Kidney epithelial cell (primary cell): Measurements from ENCODE around the gene ITPK1. TPM values are rescaled to one million over a fixed set of nuclear protein-coding genes. Genes with fewer than 3 reads are reported as not detected.

Experiments
- DNase-seq: peaks from one replicate; pipeline ENCODE4 v3.0.0-alpha.2; 2010; ENCODE audit warnings: low read depth
- H3K27me3 ChIP-seq: 2 replicates; pipeline ENCODE4 v1.6.0; 2011; ENCODE audit warnings: low read length; ENCODE audit not compliant: control insufficient read depth, insufficient read depth
- H3K36me3 ChIP-seq: 2 replicates; pipeline ENCODE4 v1.5.1; 2011; ENCODE audit warnings: low read length; ENCODE audit not compliant: control insufficient read depth, insufficient read depth
- H3K4me3 ChIP-seq: 2 replicates; pipeline ENCODE4 v1.5.1; 2011; ENCODE audit warnings: low read depth, mild to moderate bottlenecking, control low read depth, low read length
- total RNA-seq: library from RNA; depleted of rRNA; stranded (reverse); fragments of >200 nt; gene quantifications from 2 replicates; pipeline ENCODE4 v1.2.3, GENCODE V29; 2015
- TF ChIP-seq, protein P1 (sequence below): IDR thresholded peaks from 2 replicates; pipeline ENCODE4 v1.5.1; 2011; ENCODE audit warnings: mild to moderate bottlenecking, moderate library complexity, low read length, control low read depth, inconsistent platforms; ENCODE audit not compliant: insufficient read depth, poor library complexity, severe bottlenecking

ITPK1 gene
- total RNA-seq, 1 donor from 2014 or later: 21.3 TPM

DNA sequence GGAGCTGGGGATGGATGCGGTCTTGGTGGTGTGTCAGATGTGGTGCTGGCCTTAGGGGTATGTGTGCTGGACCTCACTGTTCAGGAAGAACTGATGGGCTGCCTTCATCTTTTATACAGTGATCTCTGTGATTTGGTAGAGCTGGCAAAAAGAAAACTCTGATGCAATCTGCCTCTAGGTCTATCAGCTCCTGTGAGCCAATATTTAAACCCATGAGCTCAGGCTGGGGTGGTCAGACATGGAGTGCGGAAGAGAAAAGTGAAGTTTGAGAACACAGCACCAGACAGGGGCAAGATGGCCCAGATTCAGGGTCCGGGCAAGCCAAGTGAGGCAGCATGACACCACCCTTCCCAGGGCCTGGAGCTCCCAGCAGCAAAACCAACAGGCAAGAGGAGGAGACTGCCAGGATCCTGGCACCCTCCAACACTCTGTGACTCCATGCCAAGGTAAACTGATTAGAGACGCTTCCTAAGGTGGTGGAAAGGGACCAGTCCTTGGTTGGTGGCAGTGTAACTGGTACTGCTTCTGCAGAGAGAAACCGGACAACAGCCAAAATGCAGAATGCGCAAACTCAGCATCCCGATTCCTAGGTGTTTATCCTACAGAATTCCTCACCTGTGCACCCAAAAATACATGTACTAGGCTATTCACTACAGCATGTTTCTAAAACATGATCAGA is 110.5 kb downstream of the ITPK1 start:
- no peak for DNase-seq
- Histone ChIP-seq H3K4me3 (no peak overlapping the region), H3K36me3 (no peaks in the 10 kb centered on the region), H3K27me3 (no peaks in the 10 kb centered on the region)
- TF ChIP-seq, protein P1, sequence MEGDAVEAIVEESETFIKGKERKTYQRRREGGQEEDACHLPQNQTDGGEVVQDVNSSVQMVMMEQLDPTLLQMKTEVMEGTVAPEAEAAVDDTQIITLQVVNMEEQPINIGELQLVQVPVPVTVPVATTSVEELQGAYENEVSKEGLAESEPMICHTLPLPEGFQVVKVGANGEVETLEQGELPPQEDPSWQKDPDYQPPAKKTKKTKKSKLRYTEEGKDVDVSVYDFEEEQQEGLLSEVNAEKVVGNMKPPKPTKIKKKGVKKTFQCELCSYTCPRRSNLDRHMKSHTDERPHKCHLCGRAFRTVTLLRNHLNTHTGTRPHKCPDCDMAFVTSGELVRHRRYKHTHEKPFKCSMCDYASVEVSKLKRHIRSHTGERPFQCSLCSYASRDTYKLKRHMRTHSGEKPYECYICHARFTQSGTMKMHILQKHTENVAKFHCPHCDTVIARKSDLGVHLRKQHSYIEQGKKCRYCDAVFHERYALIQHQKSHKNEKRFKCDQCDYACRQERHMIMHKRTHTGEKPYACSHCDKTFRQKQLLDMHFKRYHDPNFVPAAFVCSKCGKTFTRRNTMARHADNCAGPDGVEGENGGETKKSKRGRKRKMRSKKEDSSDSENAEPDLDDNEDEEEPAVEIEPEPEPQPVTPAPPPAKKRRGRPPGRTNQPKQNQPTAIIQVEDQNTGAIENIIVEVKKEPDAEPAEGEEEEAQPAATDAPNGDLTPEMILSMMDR: no peak

DNA sequence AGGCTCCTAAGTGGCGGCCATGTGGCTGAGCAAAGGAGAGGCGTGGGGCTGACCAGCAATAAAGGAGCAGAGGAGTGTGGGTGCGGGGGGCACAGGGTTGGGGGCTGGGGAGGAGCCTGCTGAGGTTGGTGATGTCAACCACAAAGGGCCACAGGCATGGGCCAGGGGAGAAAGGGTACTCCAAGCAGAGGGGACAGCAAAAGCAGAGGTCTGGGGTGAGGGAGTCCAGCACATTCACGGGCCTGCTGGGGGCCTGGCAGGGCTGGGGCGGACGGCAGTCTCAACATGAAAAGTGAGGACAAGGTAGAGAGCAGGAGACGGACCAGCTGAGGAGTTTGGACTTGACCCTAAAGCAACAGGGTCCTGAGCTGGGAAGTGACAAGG is 111.0 kb downstream of the ITPK1 start:
- TF ChIP-seq, protein P1: no peak
- Histone ChIP-seq H3K36me3 (no peaks in the 10 kb centered on the region), H3K4me3 (no peak overlapping the region), H3K27me3 (no peaks in the 10 kb centered on the region)
- DNase-seq: no peak

- Histone ChIP-seq H3K4me3 (no peak overlapping the region), H3K27me3 (no peaks in the 10 kb centered on the region), H3K36me3 (no peaks in the 10 kb centered on the region)
- TF ChIP-seq, protein P1: no peak
- DNase-seq: no peak
These were observed 111.6 kb downstream of the ITPK1 start for GRCh38 chr14:93003945-93004698.

GRCh38 chr14:93002851-93003298 is 112.8 kb downstream of the ITPK1 start:
- Histone ChIP-seq H3K36me3 (no peaks in the 10 kb centered on the region), H3K4me3 (no peak overlapping the region), H3K27me3 (no peaks in the 10 kb centered on the region)
- DNase-seq: no peak
- TF ChIP-seq, protein P1: no peak

GRCh38 chr14:93002049-93002448 is 113.7 kb downstream of the ITPK1 start:
- no peak overlapping the region for H3K4me3 ChIP-seq
- no peaks in the 10 kb centered on the region for H3K36me3 ChIP-seq
- TF ChIP-seq, protein P1: no peak
- no peak for DNase-seq
- H3K27me3 ChIP-seq: no peaks in the 10 kb centered on the region
